ENCODE results near the gene NFATC2IP. TPM values are rescaled to one million over a fixed set of nuclear protein-coding genes. Genes with fewer than 3 reads are reported as not detected.

NFATC2IP gene
- total and polyA plus RNA-seq, 9 of the 15 experiments (the other 6 are each of a cell fraction or from before 2014, with no cell fraction given): 15.6 to 106 (median 46.9) TPM

GRCh38 chr16:28983644-28984043, 32.9 kb downstream of the NFATC2IP start:
- ChIA-PET CTCF (ENCODE audit: low intra/inter-chr PET ratio) (no interaction called here), POLR2A (interaction anchor here (1.1 to 2.3 kb wide), 2 partner anchors 10 to 16 kb away, joined by 4 to 9 read pairs; no protein-coding TSS in a partner anchor)
- Histone ChIP-seq H3K27ac (ENCODE audit: extremely low read depth, low read depth, low read length) (no peak overlapping the region), H3K9me3 (replicated peaks; ENCODE audit: control insufficient read depth, insufficient read depth, low read depth, low read length) (peaks cover 5% of the 10 kb centered on the region; the same call in 1 of the 2 replicates), H3K27me3 (ENCODE audit: control insufficient read depth in 2 of 2, insufficient read depth in 2 of 2, low read length in 2 of 2) (no peaks in the 10 kb centered on the region), H3K4me2 (ENCODE audit: insufficient read depth, low read length) (no peak overlapping the region), H3K4me1 (replicated peaks in 1 of 2; ENCODE audit: control insufficient read depth in 2 of 2, insufficient read depth in 2 of 2, low read length in 2 of 2) (peaks cover 0 to 38% of the 10 kb centered on the region in 2 experiments; a peak in 1 of 5 replicates), H3K79me2 (ENCODE audit: control insufficient read depth, insufficient read depth, low read length) (no peaks in the 10 kb centered on the region), H3K9ac (ENCODE audit: insufficient read depth in 1 of 2, low read depth in 2 of 2, low read length in 2 of 2) (peak overlapping the region in 1 of 2 experiments; percentile 61; a peak in 1 of 4 replicates), H3K36me3 (ENCODE audit: control insufficient read depth, insufficient read depth, low read length) (peaks cover 38% of the 10 kb centered on the region), H2AFZ (ENCODE audit: low read depth, low read length) (no peak overlapping the region), H3K4me3 (no peak overlapping the region), H3K9me1 (ENCODE audit: control insufficient read depth, insufficient read depth, low read length) (peaks cover 3% of the 10 kb centered on the region), H4K20me1 (replicated peaks; ENCODE audit: control insufficient read depth, insufficient read depth, low read length) (no peaks in the 10 kb centered on the region)
- no TSS peak for BruUV-seq (replicated peaks)
- intact Hi-C loops (cut with micrococcal nuclease): no loop called here
- FAIRE-seq (no peak), ATAC-seq (no peak), DNase-seq (ENCODE audit: extremely low read depth in 1 of 4, low spot score in 3 of 4) (no peak)
- TF ChIP-seq NR2C2 (CRISPR knock-in tag; IDR thresholded peaks at IDR 0.05) (no peak), NR2C2 (tag; IDR thresholded peaks at IDR 0.05) (no peak), PML (IDR thresholded peaks at IDR 0.05; ENCODE audit: low read length) (no peak), DPF2 (IDR thresholded peaks at IDR 0.05) (no peak), SMAD2 (IDR thresholded peaks at IDR 0.05; ENCODE audit: low read depth, low read length) (no peak), ZBTB34 (CRISPR knock-in tag; IDR thresholded peaks at IDR 0.05) (no peak)
- 88% methylated on average over 10 of the region's 18 CpGs for WGBS (ENCODE audit: insufficient coverage, low coverage, missing lambda C conversion rate)
- in situ Hi-C loops (cut with MboI): loop anchor here (10.0 to 25.0 kb wide), 2 partner anchors 101 to 1229 kb away; no protein-coding TSS in a partner anchor

All from K562 (cell line).